Neural progenitor cell (in vitro differentiated cells): Measurements from ENCODE around the gene METTL25. TPM values are rescaled to one million over a fixed set of nuclear protein-coding genes. Genes with fewer than 3 reads are reported as not detected.

ENCODE experiments used
- DNase-seq: peaks from one replicate; pipeline ENCODE4 v3.0.0-alpha.2; 2016; ENCODE audit warnings: low spot score
- H2AFZ ChIP-seq: fragments of 200-600 bp; sonication (generic); replicated peaks from 2 replicates; pipeline ENCODE4 v1.6.1; 2016; ENCODE audit warnings: antibody characterized with exemption
- H3F3A ChIP-seq: fragments of 200-600 bp; sonication (generic); 2 replicates; pipeline ENCODE4 v1.6.1; 2016; ENCODE audit warnings: antibody characterized with exemption, low read depth
- H3K27ac ChIP-seq: fragments of 200-600 bp; sonication (generic); 2 replicates; pipeline ENCODE4 v1.5.1; 2016; ENCODE audit warnings: mild to moderate bottlenecking
- H3K27me3 ChIP-seq: fragments of 200-600 bp; sonication (generic); 2 replicates; pipeline ENCODE4 v1.6.1; 2016; ENCODE audit warnings: mild to moderate bottlenecking, moderate library complexity
- H3K36me3 ChIP-seq: fragments of 200-600 bp; sonication (generic); 2 replicates; pipeline ENCODE4 v1.5.1; 2016
- H3K4me1 ChIP-seq: fragments of 200-600 bp; sonication (generic); 2 replicates; pipeline ENCODE4 v1.6.1; 2016; ENCODE audit warnings: mixed run types
- H3K4me2 ChIP-seq: fragments of 200-600 bp; sonication (generic); 2 replicates; pipeline ENCODE4 v1.6.1; 2016
- H3K4me3 ChIP-seq: fragments of 200-600 bp; sonication (generic); 2 replicates; pipeline ENCODE4 v1.5.1; 2016
- H3K79me2 ChIP-seq: fragments of 200-600 bp; sonication (generic); 2 replicates; pipeline ENCODE4 v1.6.1; 2016; ENCODE audit warnings: low read depth
- H3K9ac ChIP-seq: fragments of 200-600 bp; sonication (generic); 2 replicates; pipeline ENCODE4 v1.6.1; 2016
- H3K9me3 ChIP-seq: fragments of 200-600 bp; sonication (generic); 2 replicates; pipeline ENCODE4 v1.5.1; 2016; ENCODE audit warnings: low read depth
- H4K20me1 ChIP-seq: fragments of 200-600 bp; sonication (generic); 2 replicates; pipeline ENCODE4 v1.6.1; 2016; ENCODE audit warnings: low read depth
- H3K27ac Mint-ChIP-seq: 3 replicates; pipeline ENCODE4 v1.8.0; 2021; ENCODE audit warnings: mixed read lengths
- H3K27me3 Mint-ChIP-seq: 2 replicates; pipeline ENCODE4 v1.8.0; 2022; ENCODE audit warnings: low read depth, mild to moderate bottlenecking, inconsistent platforms, moderate library complexity, mixed read lengths; ENCODE audit not compliant: insufficient read depth
- H3K36me3 Mint-ChIP-seq: 3 replicates; pipeline ENCODE4 v1.8.0; 2021; ENCODE audit warnings: mixed read lengths
- H3K4me1 Mint-ChIP-seq: 3 replicates; pipeline ENCODE4 v1.8.0; 2021; ENCODE audit warnings: mixed read lengths
- H3K4me3 Mint-ChIP-seq: 3 replicates; pipeline ENCODE4 v1.8.0; 2021; ENCODE audit warnings: mild to moderate bottlenecking, moderate library complexity, mixed read lengths
- H3K9me3 Mint-ChIP-seq: 3 replicates; pipeline ENCODE4 v1.8.0; 2020; ENCODE audit warnings: mixed read lengths
- CTCF ChIP-seq: fragments of 200-600 bp; sonication (generic); IDR thresholded peaks from 2 replicates; pipeline ENCODE4 v1.5.1; 2017; ENCODE audit warnings: antibody characterized with exemption, mild to moderate bottlenecking
- EZH2 ChIP-seq: fragments of 200-600 bp; sonication (generic); IDR thresholded peaks from 2 replicates; pipeline ENCODE4 v1.6.1; 2017; ENCODE audit warnings: antibody characterized with exemption, mild to moderate bottlenecking, moderate library complexity
- EZH2phosphoT487 ChIP-seq: fragments of 200-600 bp; sonication (generic); IDR thresholded peaks from 2 replicates; pipeline ENCODE4 v1.6.1; 2017; ENCODE audit warnings: antibody characterized with exemption
- total RNA-seq: library from RNA; depleted of rRNA; stranded (reverse); fragments of >200 nt; gene quantifications from 2 replicates; pipeline ENCODE4 v1.2.3, GENCODE V29; 2015; ENCODE audit warnings: low replicate concordance

METTL25 gene
- total RNA-seq, 1 donor from 2014 or later, result 11.2 TPM

- no peak overlapping the region for H3K27ac Mint-ChIP-seq
- H3K27me3 Mint-ChIP-seq, result no peaks in the 10 kb centered on the region
- no peaks in the 10 kb centered on the region for H3K36me3 Mint-ChIP-seq
- Histone ChIP-seq H3K4me2 (no peak overlapping the region), H3K27me3 (no peaks in the 10 kb centered on the region), H3K9me3 (no peaks in the 10 kb centered on the region), H3K4me3 (no peak overlapping the region), H3K79me2 (no peaks in the 10 kb centered on the region), H3K36me3 (no peaks in the 10 kb centered on the region), H3K9ac (no peak overlapping the region), H2AFZ (no peak overlapping the region), H3F3A (no peaks in the 10 kb centered on the region), H3K4me1 (no peaks in the 10 kb centered on the region), H4K20me1 (no peaks in the 10 kb centered on the region), H3K27ac (no peak overlapping the region)
- TF ChIP-seq EZH2, result no peak
- no peak for TF ChIP-seq EZH2phosphoT487
- TF ChIP-seq CTCF, result no peak
- no peak overlapping the region for H3K4me3 Mint-ChIP-seq
- no peaks in the 10 kb centered on the region for H3K4me1 Mint-ChIP-seq
- DNase-seq, result no peak
- H3K9me3 Mint-ChIP-seq, result no peaks in the 10 kb centered on the region
Observed at GRCh38 chr12:82514880-82515279, 156.6 kb downstream of the METTL25 start.

- no peaks in the 10 kb centered on the region for H3K4me1 Mint-ChIP-seq
Observed at GRCh38 chr12:82515652-82516051, 157.3 kb downstream of the METTL25 start.

GRCh38 chr12:82517027-82517426, 158.7 kb downstream of the METTL25 start:
- Mint-ChIP-seq H3K27ac (no peak overlapping the region), H3K4me1 (no peaks in the 10 kb centered on the region), H3K9me3 (no peaks in the 10 kb centered on the region), H3K4me3 (no peak overlapping the region), H3K36me3 (no peaks in the 10 kb centered on the region), H3K27me3 (no peaks in the 10 kb centered on the region)
- Histone ChIP-seq H3F3A (no peaks in the 10 kb centered on the region), H2AFZ (no peak overlapping the region), H3K4me3 (no peak overlapping the region), H3K4me2 (no peak overlapping the region), H3K79me2 (no peaks in the 10 kb centered on the region), H3K9ac (no peak overlapping the region), H3K27me3 (no peaks in the 10 kb centered on the region), H3K27ac (no peak overlapping the region), H3K36me3 (no peaks in the 10 kb centered on the region), H3K9me3 (no peaks in the 10 kb centered on the region), H3K4me1 (no peaks in the 10 kb centered on the region), H4K20me1 (no peaks in the 10 kb centered on the region)
- TF ChIP-seq EZH2phosphoT487, result no peak
- TF ChIP-seq EZH2, result no peak
- TF ChIP-seq CTCF, result peak; percentile 62
- peak; percentile 52 for DNase-seq

More at GRCh38 chr12:82515652-82516051, 157.3 kb downstream of the METTL25 start:
- Histone ChIP-seq H3F3A (no peaks in the 10 kb centered on the region), H3K4me3 (no peak overlapping the region), H3K9me3 (no peaks in the 10 kb centered on the region), H3K9ac (no peak overlapping the region), H3K79me2 (no peaks in the 10 kb centered on the region), H3K4me1 (no peaks in the 10 kb centered on the region), H2AFZ (no peak overlapping the region), H4K20me1 (no peaks in the 10 kb centered on the region), H3K27ac (no peak overlapping the region), H3K4me2 (no peak overlapping the region), H3K27me3 (no peaks in the 10 kb centered on the region), H3K36me3 (no peaks in the 10 kb centered on the region)
- Mint-ChIP-seq H3K27me3 (no peaks in the 10 kb centered on the region), H3K27ac (no peak overlapping the region), H3K36me3 (no peaks in the 10 kb centered on the region), H3K4me3 (no peak overlapping the region), H3K9me3 (no peaks in the 10 kb centered on the region)
- TF ChIP-seq EZH2 (no peak), EZH2phosphoT487 (no peak), CTCF (no peak)
- no peak for DNase-seq
